ENCODE data around the gene SNRK.

DNA sequence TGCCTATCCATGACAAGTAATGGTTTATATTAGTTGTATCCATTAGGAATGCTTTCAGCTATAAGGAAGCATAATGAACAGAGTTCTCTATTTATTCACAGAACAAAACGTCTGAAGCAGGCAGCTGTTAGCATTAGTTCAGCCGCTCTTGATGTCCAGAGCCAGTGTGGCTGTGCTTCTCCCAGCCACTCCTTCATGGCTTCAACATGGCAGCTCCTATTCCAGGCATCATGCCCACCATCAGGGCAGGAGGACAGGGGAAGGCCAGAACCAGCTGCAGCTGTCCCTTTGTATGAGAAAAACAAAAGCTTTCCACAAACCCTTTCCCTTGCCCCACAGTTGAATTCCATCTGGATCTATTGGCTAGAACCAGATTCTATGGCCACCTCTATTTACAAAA, 12.9 kb upstream of the SNRK start:
- TF ChIP-seq, protein P1, sequence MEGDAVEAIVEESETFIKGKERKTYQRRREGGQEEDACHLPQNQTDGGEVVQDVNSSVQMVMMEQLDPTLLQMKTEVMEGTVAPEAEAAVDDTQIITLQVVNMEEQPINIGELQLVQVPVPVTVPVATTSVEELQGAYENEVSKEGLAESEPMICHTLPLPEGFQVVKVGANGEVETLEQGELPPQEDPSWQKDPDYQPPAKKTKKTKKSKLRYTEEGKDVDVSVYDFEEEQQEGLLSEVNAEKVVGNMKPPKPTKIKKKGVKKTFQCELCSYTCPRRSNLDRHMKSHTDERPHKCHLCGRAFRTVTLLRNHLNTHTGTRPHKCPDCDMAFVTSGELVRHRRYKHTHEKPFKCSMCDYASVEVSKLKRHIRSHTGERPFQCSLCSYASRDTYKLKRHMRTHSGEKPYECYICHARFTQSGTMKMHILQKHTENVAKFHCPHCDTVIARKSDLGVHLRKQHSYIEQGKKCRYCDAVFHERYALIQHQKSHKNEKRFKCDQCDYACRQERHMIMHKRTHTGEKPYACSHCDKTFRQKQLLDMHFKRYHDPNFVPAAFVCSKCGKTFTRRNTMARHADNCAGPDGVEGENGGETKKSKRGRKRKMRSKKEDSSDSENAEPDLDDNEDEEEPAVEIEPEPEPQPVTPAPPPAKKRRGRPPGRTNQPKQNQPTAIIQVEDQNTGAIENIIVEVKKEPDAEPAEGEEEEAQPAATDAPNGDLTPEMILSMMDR (IDR thresholded peaks at IDR 0.05): no peak
- TF ChIP-seq POLR2A (IDR thresholded peaks at IDR 0.05): no peak

Measured in testis (tissue), 2 donors.